GM23338 (cell line): ENCODE measurements around the gene TRAF5. TPM values are rescaled to one million over a fixed set of nuclear protein-coding genes. Genes with fewer than 3 reads are reported as not detected.
A peak's percentile ranks its signal among the peaks of the same experiment; 100 is the strongest.

Source experiments
- ATAC-seq: fragments of 200-7000 bp; cut with Tn5 transposase; 3 replicates; pipeline ENCODE4 v1.9.1; 2020
- DNase-seq: peaks from one replicate; pipeline ENCODE4 v3.0.0-alpha.2; 2015; ENCODE audit warnings: low spot score
- H2AFZ ChIP-seq: fragments of 200-600 bp; sonication (generic); 2 replicates; pipeline ENCODE4 v1.8.0; 2016; ENCODE audit warnings: antibody characterized with exemption, mild to moderate bottlenecking, moderate library complexity
- H3F3A ChIP-seq: fragments of 200-600 bp; sonication (generic); replicated peaks from 2 replicates; pipeline ENCODE4 v1.8.0; 2017; ENCODE audit warnings: antibody characterized with exemption, mixed run types, low read depth
- H3K27ac ChIP-seq: fragments of 200-600 bp; sonication (generic); 2 replicates; pipeline ENCODE4 v1.6.1; 2016; ENCODE audit warnings: low read depth
- H3K27me3 ChIP-seq: fragments of 200-600 bp; sonication (generic); 2 replicates; pipeline ENCODE4 v1.8.0; 2016; ENCODE audit warnings: mild to moderate bottlenecking, mixed run types, moderate library complexity; ENCODE audit not compliant: insufficient read depth
- H3K36me3 ChIP-seq: fragments of 200-600 bp; sonication (generic); 2 replicates; pipeline ENCODE4 v1.8.0; 2016; ENCODE audit warnings: mild to moderate bottlenecking; ENCODE audit not compliant: insufficient read depth
- H3K4me1 ChIP-seq: fragments of 200-600 bp; sonication (generic); 2 replicates; pipeline ENCODE4 v1.8.0; 2016; ENCODE audit warnings: mild to moderate bottlenecking, moderate library complexity; ENCODE audit not compliant: insufficient read depth
- H3K4me2 ChIP-seq: fragments of 200-600 bp; sonication (generic); 2 replicates; pipeline ENCODE4 v1.7.1; 2017; ENCODE audit warnings: mixed run types
- H3K4me3 ChIP-seq: fragments of 200-600 bp; sonication (generic); 2 replicates; pipeline ENCODE4 v1.6.1; 2016; ENCODE audit warnings: mixed run types
- H3K79me2 ChIP-seq: fragments of 200-600 bp; sonication (generic); replicated peaks from 2 replicates; pipeline ENCODE4 v1.8.0; 2017; ENCODE audit warnings: mild to moderate bottlenecking; ENCODE audit not compliant: insufficient read depth
- H3K9me2 ChIP-seq: fragments of 200-600 bp; sonication (generic); 2 replicates; pipeline ENCODE4 v1.8.0; 2017; ENCODE audit not compliant: insufficient read depth
- H4K20me1 ChIP-seq: fragments of 200-600 bp; sonication (generic); replicated peaks from 2 replicates; pipeline ENCODE4 v1.8.0; 2017; ENCODE audit warnings: mild to moderate bottlenecking; ENCODE audit not compliant: insufficient read depth
- H3K27ac Mint-ChIP-seq: 2 replicates; pipeline ENCODE4 v1.8.0; 2020; ENCODE audit warnings: inconsistent platforms, mild to moderate bottlenecking, moderate library complexity, mixed read lengths
- H3K27me3 Mint-ChIP-seq: 3 replicates; pipeline ENCODE4 v1.8.0; 2022; ENCODE audit warnings: low read depth, mild to moderate bottlenecking, moderate library complexity, mixed read lengths, inconsistent platforms; ENCODE audit not compliant: insufficient read depth, poor library complexity
- H3K36me3 Mint-ChIP-seq: 3 replicates; pipeline ENCODE4 v1.8.0; 2021; ENCODE audit warnings: low read depth, mild to moderate bottlenecking, inconsistent platforms, moderate library complexity, mixed read lengths
- H3K4me1 Mint-ChIP-seq: 3 replicates; pipeline ENCODE4 v1.8.0; 2020; ENCODE audit warnings: mild to moderate bottlenecking, inconsistent platforms, mixed read lengths
- H3K4me3 Mint-ChIP-seq: 3 replicates; pipeline ENCODE4 v1.8.0; 2021; ENCODE audit warnings: moderate library complexity, mild to moderate bottlenecking, inconsistent platforms, mixed read lengths
- H3K9me3 Mint-ChIP-seq: 3 replicates; pipeline ENCODE4 v1.8.0; 2020; ENCODE audit warnings: moderate library complexity, mild to moderate bottlenecking, inconsistent platforms, mixed read lengths
- CTCF ChIP-seq, 2 experiments: fragments of 200-600 bp in 1 of 2; sonication (generic) in 1 of 2; conservative IDR thresholded peaks; 2 replicates each; pipeline versions ENCODE4 v1.5.1 to v1.6.1; 2016 to 2017; ENCODE audit warnings: antibody characterized with exemption in 2 of 2, low read depth in 2 of 2, mild to moderate bottlenecking in 2 of 2, moderate library complexity in 1 of 2
- ETS1 ChIP-seq: IDR thresholded peaks from 2 replicates; pipeline ENCODE4 v1.6.1; 2016; ENCODE audit warnings: antibody characterized with exemption
- EZH2 ChIP-seq: fragments of 200-600 bp; sonication (generic); IDR thresholded peaks from one replicate; pipeline ENCODE4 v1.8.0; 2017; ENCODE audit warnings: antibody characterized with exemption, mild to moderate bottlenecking, low read depth; ENCODE audit not compliant: unreplicated experiment
- EZH2phosphoT487 ChIP-seq: fragments of 200-600 bp; sonication (generic); IDR thresholded peaks from one replicate; pipeline ENCODE4 v1.8.1; 2018; ENCODE audit warnings: antibody characterized with exemption; ENCODE audit not compliant: unreplicated experiment
- JUNB ChIP-seq: IDR thresholded peaks from one replicate; pipeline ENCODE4 v1.6.1; 2016; ENCODE audit warnings: antibody characterized with exemption; ENCODE audit not compliant: unreplicated experiment
- NANOG ChIP-seq: IDR thresholded peaks from 2 replicates; pipeline ENCODE4 v1.6.1; 2016; ENCODE audit warnings: antibody characterized with exemption, borderline replicate concordance
- POLR2AphosphoS5 ChIP-seq: IDR thresholded peaks from 2 replicates; pipeline ENCODE4 v1.6.1; 2016; ENCODE audit warnings: antibody characterized with exemption, low read depth
- REST ChIP-seq: IDR thresholded peaks from one replicate; pipeline ENCODE4 v1.6.1; 2018; ENCODE audit warnings: antibody characterized with exemption; ENCODE audit not compliant: unreplicated experiment
- STAT1 ChIP-seq: IDR thresholded peaks from one replicate; pipeline ENCODE4 v1.6.1; 2016; ENCODE audit warnings: antibody characterized with exemption; ENCODE audit not compliant: unreplicated experiment
- ZNF114 ChIP-seq: fragments of 250-450 bp; sonication (Bioruptor Pico); IDR thresholded peaks from 2 replicates; pipeline ENCODE4 v1.5.0; 2020; ENCODE audit warnings: mild to moderate bottlenecking, moderate library complexity
- ZNF331 ChIP-seq: fragments of 250-450 bp; sonication (Bioruptor Pico); IDR thresholded peaks from 2 replicates; pipeline ENCODE4 v1.5.0; 2020; ENCODE audit warnings: low read depth, mild to moderate bottlenecking, moderate library complexity
- polyA plus RNA-seq: library from polyadenylated mRNA; unstranded; fragments of >200 nt; fragmentation: Nextera tagmentation; extraction: Ambion mirVana; gene quantifications from 2 replicates; pipeline ENCODE4 v1.2.1, GENCODE V29; 2016
- total RNA-seq: library from RNA; depleted of rRNA; stranded (reverse); fragments of >200 nt; shearing (Covaris generic); gene quantifications from 2 replicates; pipeline ENCODE4 v1.2.3, GENCODE V29; 2014

Gene TRAF5
- total and polyA plus RNA-seq, 2 experiments from 2014 or later: 9.2 to 18.9 TPM

GRCh38 chr1:211339631-211340041 is 13.0 kb downstream of the TRAF5 start:
- Histone ChIP-seq H3K27me3 (no peaks in the 10 kb centered on the region), H3K27ac (no peak overlapping the region), H4K20me1 (no peaks in the 10 kb centered on the region), H2AFZ (no peak overlapping the region), H3K4me1 (peaks cover 6% of the 10 kb centered on the region; the same call in 1 of the 2 replicates), H3K9me2 (no peaks in the 10 kb centered on the region), H3K79me2 (peaks cover 46% of the 10 kb centered on the region), H3F3A (no peaks in the 10 kb centered on the region), H3K4me3 (no peak overlapping the region), H3K4me2 (no peak overlapping the region), H3K36me3 (no peaks in the 10 kb centered on the region)
- ATAC-seq (peak; percentile 50), DNase-seq (peak; percentile 21)
- peaks cover 28% of the 10 kb centered on the region for H3K4me1 Mint-ChIP-seq
- no peak for TF ChIP-seq REST
- no peak for TF ChIP-seq EZH2
- no peak for TF ChIP-seq EZH2phosphoT487
- no peak for TF ChIP-seq JUNB
- no peak for TF ChIP-seq ZNF331 (CRISPR knock-in tag)
- H3K9me3 Mint-ChIP-seq: no peaks in the 10 kb centered on the region
- no peak overlapping the region for H3K4me3 Mint-ChIP-seq
- no peak overlapping the region for H3K27ac Mint-ChIP-seq
- H3K27me3 Mint-ChIP-seq: peaks cover 2% of the 10 kb centered on the region
- H3K36me3 Mint-ChIP-seq: no peaks in the 10 kb centered on the region; the same call in 2 of the 3 replicates

GRCh38 chr1:211340622-211341507 is 14.2 kb downstream of the TRAF5 start:
- no peak overlapping the region for H3K27ac Mint-ChIP-seq
- TF ChIP-seq REST: no peak
- no peak for TF ChIP-seq STAT1
- TF ChIP-seq CTCF (conservative IDR thresholded peaks at IDR 0.05; ENCODE audit: low read depth in 2 of 2): no peak
- no peak for TF ChIP-seq POLR2AphosphoS5
- TF ChIP-seq NANOG: no peak
- TF ChIP-seq ZNF114 (CRISPR knock-in tag): no peak
- TF ChIP-seq ETS1: no peak
- no peak for TF ChIP-seq EZH2
- no peak for TF ChIP-seq EZH2phosphoT487
- TF ChIP-seq JUNB: no peak

More at GRCh38 chr1:211340622-211341507, 14.2 kb downstream of the TRAF5 start:
- Histone ChIP-seq H2AFZ (no peak overlapping the region), H3K27me3 (no peaks in the 10 kb centered on the region), H3K9me2 (no peaks in the 10 kb centered on the region), H3K4me1 (peaks cover 3% of the 10 kb centered on the region; the same call in 1 of the 2 replicates), H3K4me3 (no peak overlapping the region), H3F3A (no peaks in the 10 kb centered on the region), H3K36me3 (no peaks in the 10 kb centered on the region), H3K27ac (no peak overlapping the region), H4K20me1 (no peaks in the 10 kb centered on the region), H3K79me2 (peaks cover 36% of the 10 kb centered on the region), H3K4me2 (no peak overlapping the region)
- Mint-ChIP-seq H3K27me3 (peaks cover 8% of the 10 kb centered on the region), H3K9me3 (no peaks in the 10 kb centered on the region), H3K4me3 (no peak overlapping the region), H3K4me1 (peaks cover 26% of the 10 kb centered on the region), H3K36me3 (no peaks in the 10 kb centered on the region; the same call in 2 of the 3 replicates)
- no peak for ATAC-seq
- no peak for DNase-seq
